Activated CD8-positive, alpha-beta T cell treated with anti-CD3 and anti-CD28 coated beads, Interleukin-2, amount 10 ng/mL, durations not matched to agents 7 days and 5 days (primary cell): ENCODE results near the gene GABBR1. TPM values are rescaled to one million over a fixed set of nuclear protein-coding genes. Genes with fewer than 3 reads are reported as not detected.

Experiments used
- ATAC-seq: fragments of 150-1000 bp; cut with Tn5 transposase; one replicate; pipeline ENCODE4 v1.10.0; 2021; ENCODE audit warnings: moderate library complexity
- CTCF ChIA-PET: fragments of 350-600 bp; sonication (Branson Sonifier 250); formaldehyde crosslinking; loops from one replicate; lab custom pipeline; 2021; ENCODE audit warnings: antibody characterized with exemption; lab: Charles Lee
- POLR2A ChIA-PET: fragments of 350-600 bp; sonication (Branson Sonifier 250); formaldehyde crosslinking; loops from one replicate; lab custom pipeline; 2021; ENCODE audit warnings: antibody characterized with exemption; lab: Charles Lee
- DNase-seq: peaks from one replicate; pipeline ENCODE4 v3.0.0-alpha.2; 2020
- H3K27ac Mint-ChIP-seq: one replicate; pipeline ENCODE4 v1.8.0; 2021; ENCODE audit warnings: mild to moderate bottlenecking, mixed read lengths
- H3K27me3 Mint-ChIP-seq: one replicate; pipeline ENCODE4 v1.8.0; 2021; ENCODE audit warnings: low read depth, mixed read lengths
- H3K36me3 Mint-ChIP-seq: one replicate; pipeline ENCODE4 v1.8.0; 2021; ENCODE audit warnings: low read depth, mixed read lengths
- H3K4me1 Mint-ChIP-seq: one replicate; pipeline ENCODE4 v1.8.0; 2021; ENCODE audit warnings: low read depth, mixed read lengths
- H3K4me3 Mint-ChIP-seq: one replicate; pipeline ENCODE4 v1.8.0; 2021; ENCODE audit warnings: mild to moderate bottlenecking, mixed read lengths
- H3K9me3 Mint-ChIP-seq: one replicate; pipeline ENCODE4 v1.8.0; 2022; ENCODE audit warnings: mixed read lengths; ENCODE audit not compliant: insufficient read depth
- total RNA-seq, 2 experiments: library from RNA; stranded (reverse); gene quantifications; one replicate each; pipeline ENCODE4 v1.2.3, GENCODE V29; 2021

The GABBR1 gene
- total RNA-seq, 2 experiments from 2014 or later, result 3.2 to 3.7 TPM

GRCh38 chr6:29590218-29590808, 42.7 kb downstream of the GABBR1 start:
- Mint-ChIP-seq H3K9me3 (no peaks in the 10 kb centered on the region), H3K27me3 (peaks cover 34% of the 10 kb centered on the region), H3K27ac (no peak overlapping the region), H3K4me3 (no peak overlapping the region), H3K36me3 (no peaks in the 10 kb centered on the region), H3K4me1 (peaks cover 2% of the 10 kb centered on the region)
- DNase-seq (no peak), ATAC-seq (no peak)
- ChIA-PET CTCF (interaction anchor here (0.7 to 2.0 kb wide), 6 partner anchors 12 to 904 kb away, joined by 3 to 8 read pairs (median 4); no protein-coding TSS in a partner anchor), POLR2A (no interaction called here)

DNA sequence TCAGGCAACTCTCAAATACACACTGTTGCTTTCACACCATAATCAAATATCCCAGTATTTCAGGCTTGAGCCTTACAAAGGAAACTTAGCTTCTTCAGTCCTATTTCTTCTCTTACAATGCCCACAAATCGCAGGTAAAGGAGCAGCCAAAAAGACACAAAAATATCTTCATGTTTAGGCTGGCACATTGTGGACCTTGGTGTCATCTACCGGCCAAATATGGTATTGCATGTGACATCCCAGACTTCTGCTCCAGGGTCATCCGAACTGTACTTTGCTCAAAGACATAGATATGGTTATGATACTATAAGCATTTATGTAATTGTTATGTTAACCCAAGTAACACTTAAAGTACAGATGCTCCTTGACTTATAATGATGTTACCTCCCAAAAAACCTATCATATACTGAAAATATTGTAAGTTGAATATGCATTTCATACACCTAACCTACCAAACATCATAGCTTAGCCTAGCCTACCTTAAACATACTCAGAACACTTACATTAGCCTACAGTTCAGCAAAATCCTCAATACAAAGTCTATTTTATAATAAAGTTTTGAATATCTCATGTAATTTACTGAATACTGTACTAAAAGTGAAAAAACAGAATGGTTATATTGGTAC, 43.4 kb downstream of the GABBR1 start:
- H3K36me3 Mint-ChIP-seq, result no peaks in the 10 kb centered on the region
- POLR2A ChIA-PET, result no interaction called here
- DNase-seq (peak; percentile 64), ATAC-seq (no peak)
- no peak overlapping the region for H3K27ac Mint-ChIP-seq
- CTCF ChIA-PET, result interaction anchor here (0.7 to 2.0 kb wide), 10 partner anchors 11 to 903 kb away, joined by 3 to 8 read pairs (median 3); no protein-coding TSS in a partner anchor
- H3K4me3 Mint-ChIP-seq, result no peak overlapping the region
- no peaks in the 10 kb centered on the region for H3K9me3 Mint-ChIP-seq
- peaks cover 2% of the 10 kb centered on the region for H3K4me1 Mint-ChIP-seq
- peaks cover 38% of the 10 kb centered on the region for H3K27me3 Mint-ChIP-seq

DNA sequence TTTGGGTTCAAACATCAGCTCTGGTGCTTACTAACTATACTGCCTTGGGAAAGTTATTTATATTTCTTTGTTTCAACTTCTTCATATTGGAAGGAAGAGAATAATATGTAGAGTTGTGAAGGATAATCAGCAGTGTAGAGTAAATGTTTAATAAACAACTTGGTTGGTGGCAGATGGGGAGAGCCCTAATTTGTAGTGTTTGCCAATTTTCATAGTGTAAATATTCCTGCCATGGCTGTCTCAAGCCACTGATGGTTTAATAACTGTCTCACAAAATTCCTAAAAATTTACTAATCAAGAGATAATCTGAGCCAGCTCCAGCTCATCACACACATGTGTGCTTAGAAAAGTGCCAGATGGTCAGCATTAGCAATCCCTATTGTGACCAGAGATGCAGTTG, 48.2 kb downstream of the GABBR1 start, which contains the start of gene OR2H2:
Gene OR2H2 (plus strand): TSS at position 301 of the 400 bp plus-strand sequence. CDS start 2,824 bp downstream, outside the sequence.
- DNase-seq (no peak), ATAC-seq (no peak)
- Mint-ChIP-seq H3K4me3 (no peak within 1 kb of the TSS), H3K4me1 (peaks cover 2% of the 10 kb centered on the region), H3K27me3 (peaks cover 36% of the 10 kb centered on the region), H3K36me3 (no peaks in the 10 kb centered on the region), H3K9me3 (no peaks in the 10 kb centered on the region), H3K27ac (no peak within 1 kb of the TSS)
- ChIA-PET CTCF (no interaction called here), POLR2A (no interaction called here)

- H3K27me3 Mint-ChIP-seq, result peaks cover 23% of the 10 kb centered on the region
- no peak overlapping the region for H3K27ac Mint-ChIP-seq
- H3K36me3 Mint-ChIP-seq, result no peaks in the 10 kb centered on the region
- DNase-seq (no peak), ATAC-seq (no peak)
- no peak overlapping the region for H3K4me3 Mint-ChIP-seq
- no peaks in the 10 kb centered on the region for H3K4me1 Mint-ChIP-seq
- ChIA-PET POLR2A (no interaction called here), CTCF (interaction anchor here (0.6 to 2.1 kb wide), 2 partner anchors 12 to 72 kb away, joined by 3 to 8 read pairs; no protein-coding TSS in a partner anchor)
- no peaks in the 10 kb centered on the region for H3K9me3 Mint-ChIP-seq
Observed at GRCh38 chr6:29577544-29577943, 55.4 kb downstream of the GABBR1 start.

DNA sequence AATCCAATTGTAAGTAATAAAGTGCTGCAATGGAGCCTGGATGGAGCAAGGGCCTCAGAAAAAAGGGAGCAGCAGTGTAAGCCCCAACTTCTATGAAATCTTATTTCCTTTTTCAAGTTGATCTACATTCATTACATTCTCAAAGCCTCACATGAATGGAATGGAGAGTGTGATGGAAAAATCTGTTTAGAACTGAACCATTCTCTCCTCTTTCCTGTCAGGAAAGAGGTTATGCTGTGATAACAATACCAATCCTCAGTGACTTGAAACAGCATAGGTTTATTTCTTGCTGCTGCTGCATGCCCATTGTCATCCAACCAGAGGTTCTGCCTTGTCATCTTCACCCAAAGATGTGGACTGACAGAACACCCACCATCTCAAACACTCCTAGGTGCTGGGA, 56.9 kb downstream of the GABBR1 start:
- H3K4me3 Mint-ChIP-seq, result no peak overlapping the region
- no peak overlapping the region for H3K27ac Mint-ChIP-seq
- DNase-seq, result no peak
- peaks cover 26% of the 10 kb centered on the region for H3K27me3 Mint-ChIP-seq
- no peaks in the 10 kb centered on the region for H3K9me3 Mint-ChIP-seq
- H3K4me1 Mint-ChIP-seq, result no peaks in the 10 kb centered on the region
- POLR2A ChIA-PET, result no interaction called here
- ATAC-seq, result no peak
- no peaks in the 10 kb centered on the region for H3K36me3 Mint-ChIP-seq
- CTCF ChIA-PET, result no interaction called here

- Mint-ChIP-seq H3K4me3 (no peak overlapping the region), H3K27ac (no peak overlapping the region), H3K36me3 (no peaks in the 10 kb centered on the region), H3K27me3 (peaks cover 27% of the 10 kb centered on the region), H3K4me1 (peaks cover 4% of the 10 kb centered on the region), H3K9me3 (no peaks in the 10 kb centered on the region)
- POLR2A ChIA-PET, result no interaction called here
- DNase-seq (no peak), ATAC-seq (no peak)
- CTCF ChIA-PET, result no interaction called here
Observed at GRCh38 chr6:29567991-29568390, 65.0 kb downstream of the GABBR1 start.

DNA sequence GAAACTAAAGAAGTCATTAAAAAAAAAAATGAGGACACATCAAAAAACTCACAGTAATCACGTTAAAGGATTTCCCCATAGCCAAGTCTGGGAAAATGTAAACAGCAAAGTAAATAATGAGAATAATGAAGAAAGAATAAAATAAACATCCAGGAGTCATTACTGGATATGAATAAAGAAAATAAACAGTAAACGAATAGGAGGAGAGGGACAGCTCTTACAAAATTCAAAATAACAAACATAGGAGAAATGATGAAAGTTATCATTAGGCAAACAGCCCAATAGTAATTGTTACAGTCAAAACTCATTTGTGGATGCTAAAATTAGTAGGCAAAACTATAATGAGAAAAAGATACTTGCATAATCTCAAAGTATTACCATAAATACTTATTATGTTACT, 65.4 kb downstream of the GABBR1 start:
- Mint-ChIP-seq H3K4me3 (no peak overlapping the region), H3K27me3 (peaks cover 31% of the 10 kb centered on the region), H3K4me1 (peaks cover 4% of the 10 kb centered on the region), H3K27ac (no peak overlapping the region), H3K9me3 (no peaks in the 10 kb centered on the region), H3K36me3 (no peaks in the 10 kb centered on the region)
- ATAC-seq (no peak), DNase-seq (no peak)
- POLR2A ChIA-PET, result no interaction called here
- CTCF ChIA-PET, result no interaction called here

- H3K36me3 Mint-ChIP-seq, result no peaks in the 10 kb centered on the region
- H3K27me3 Mint-ChIP-seq, result peaks cover 28% of the 10 kb centered on the region
- H3K27ac Mint-ChIP-seq, result no peak overlapping the region
- DNase-seq (no peak), ATAC-seq (no peak)
- no peak overlapping the region for H3K4me3 Mint-ChIP-seq
- H3K9me3 Mint-ChIP-seq, result no peaks in the 10 kb centered on the region
- CTCF ChIA-PET, result no interaction called here
- POLR2A ChIA-PET, result no interaction called here
- peaks cover 4% of the 10 kb centered on the region for H3K4me1 Mint-ChIP-seq
Observed at GRCh38 chr6:29566856-29567255, 66.1 kb downstream of the GABBR1 start.

DNA sequence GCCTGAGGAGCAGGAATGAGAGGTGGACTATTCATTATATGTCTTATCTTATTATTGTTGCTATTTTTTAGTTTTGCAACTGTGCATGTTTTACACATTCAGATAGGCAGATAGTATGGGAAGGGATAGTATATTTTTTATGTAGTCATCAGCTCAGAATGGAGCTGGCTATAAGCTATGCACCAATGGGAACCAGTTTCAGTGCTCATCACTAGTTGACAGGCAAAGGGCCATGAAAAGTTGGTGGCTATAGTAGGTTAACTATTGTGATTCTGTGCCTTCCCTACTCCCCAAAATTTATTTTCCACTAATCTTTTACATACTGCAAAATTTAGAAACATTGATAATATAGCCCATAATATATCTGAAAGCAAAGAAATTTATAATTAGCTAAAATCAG, 68.1 kb downstream of the GABBR1 start:
- no peak overlapping the region for H3K4me3 Mint-ChIP-seq
- no peaks in the 10 kb centered on the region for H3K36me3 Mint-ChIP-seq
- H3K4me1 Mint-ChIP-seq, result peaks cover 4% of the 10 kb centered on the region
- DNase-seq (no peak), ATAC-seq (no peak)
- H3K27me3 Mint-ChIP-seq, result peaks cover 38% of the 10 kb centered on the region
- ChIA-PET CTCF (no interaction called here), POLR2A (no interaction called here)
- no peak overlapping the region for H3K27ac Mint-ChIP-seq
- no peaks in the 10 kb centered on the region for H3K9me3 Mint-ChIP-seq

DNA sequence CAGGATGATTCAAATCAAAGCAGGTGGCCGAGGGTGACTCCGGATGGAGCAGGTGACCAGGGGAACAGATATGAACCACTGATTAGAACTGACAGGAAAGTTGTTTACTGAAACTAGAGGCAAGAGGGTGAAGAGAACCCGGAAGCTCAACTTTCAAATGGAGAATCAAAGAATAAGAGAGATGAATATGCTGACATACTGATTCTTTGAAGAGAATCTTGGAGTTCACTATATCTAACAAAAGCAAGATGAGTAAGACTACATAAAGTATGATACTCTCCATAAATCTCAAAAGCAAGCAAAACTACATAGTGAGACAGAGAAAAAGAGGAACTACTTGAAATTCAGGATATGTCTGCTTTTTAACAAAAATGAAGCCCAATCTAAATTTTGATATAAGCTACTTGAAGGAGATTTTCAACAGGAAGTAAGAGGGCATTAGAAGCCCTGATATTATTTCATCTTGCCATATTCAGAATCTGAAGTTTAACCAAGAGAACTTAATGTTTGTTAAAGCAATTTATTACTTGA, 69.5 kb downstream of the GABBR1 start:
- no peak for DNase-seq
- CTCF ChIA-PET, result no interaction called here
- peaks cover 44% of the 10 kb centered on the region for H3K27me3 Mint-ChIP-seq

GRCh38 chr6:29561606-29562181, 71.3 kb downstream of the GABBR1 start:
- Mint-ChIP-seq H3K4me3 (no peak overlapping the region), H3K27ac (no peak overlapping the region), H3K36me3 (no peaks in the 10 kb centered on the region), H3K9me3 (no peaks in the 10 kb centered on the region), H3K27me3 (peaks cover 44% of the 10 kb centered on the region), H3K4me1 (peaks cover 4% of the 10 kb centered on the region)
- ATAC-seq (no peak), DNase-seq (no peak)
- POLR2A ChIA-PET, result no interaction called here
- CTCF ChIA-PET, result no interaction called here

More for the DNA sequence above, 69.5 kb downstream of the GABBR1 start:
- no peak overlapping the region for H3K4me3 Mint-ChIP-seq
- no peaks in the 10 kb centered on the region for H3K9me3 Mint-ChIP-seq
- no peak overlapping the region for H3K27ac Mint-ChIP-seq
- H3K36me3 Mint-ChIP-seq, result no peaks in the 10 kb centered on the region
- POLR2A ChIA-PET, result interaction anchor here (0.6 kb wide), 1 partner anchor 698 kb away, joined by 3 read pairs; no protein-coding TSS in a partner anchor
- no peak for ATAC-seq
- H3K4me1 Mint-ChIP-seq, result peaks cover 4% of the 10 kb centered on the region

DNA sequence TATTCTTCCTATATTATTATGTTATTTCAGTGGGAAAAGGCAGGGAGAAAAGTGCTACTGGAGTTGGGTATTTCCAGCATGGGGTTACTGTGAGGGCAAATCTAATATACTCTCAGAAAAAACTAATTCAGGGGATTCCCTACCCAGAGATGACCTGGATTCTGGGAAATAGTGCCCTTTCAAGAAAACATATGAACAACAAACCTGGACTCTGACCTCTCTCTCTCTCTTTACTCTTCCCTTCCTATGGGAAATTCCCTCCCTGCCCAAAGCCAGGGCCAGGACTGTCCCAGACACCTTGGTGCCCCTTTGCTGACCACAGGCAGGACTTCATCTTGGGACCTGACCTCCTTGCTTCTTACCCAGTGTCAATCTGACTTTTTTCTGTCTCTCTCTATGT, 71.9 kb downstream of the GABBR1 start:
- POLR2A ChIA-PET, result no interaction called here
- Mint-ChIP-seq H3K27me3 (peaks cover 46% of the 10 kb centered on the region), H3K9me3 (no peaks in the 10 kb centered on the region), H3K27ac (no peak overlapping the region), H3K4me3 (no peak overlapping the region), H3K4me1 (peaks cover 4% of the 10 kb centered on the region), H3K36me3 (no peaks in the 10 kb centered on the region)
- no peak for DNase-seq
- ATAC-seq, result no peak
- CTCF ChIA-PET, result no interaction called here
